ENCODE results near the gene PPP2R2C. TPM values are rescaled to one million over a fixed set of nuclear protein-coding genes. Genes with fewer than 3 reads are reported as not detected.

The PPP2R2C gene
- total RNA-seq, 1 donor from 2014 or later = 2.2 TPM

DNA sequence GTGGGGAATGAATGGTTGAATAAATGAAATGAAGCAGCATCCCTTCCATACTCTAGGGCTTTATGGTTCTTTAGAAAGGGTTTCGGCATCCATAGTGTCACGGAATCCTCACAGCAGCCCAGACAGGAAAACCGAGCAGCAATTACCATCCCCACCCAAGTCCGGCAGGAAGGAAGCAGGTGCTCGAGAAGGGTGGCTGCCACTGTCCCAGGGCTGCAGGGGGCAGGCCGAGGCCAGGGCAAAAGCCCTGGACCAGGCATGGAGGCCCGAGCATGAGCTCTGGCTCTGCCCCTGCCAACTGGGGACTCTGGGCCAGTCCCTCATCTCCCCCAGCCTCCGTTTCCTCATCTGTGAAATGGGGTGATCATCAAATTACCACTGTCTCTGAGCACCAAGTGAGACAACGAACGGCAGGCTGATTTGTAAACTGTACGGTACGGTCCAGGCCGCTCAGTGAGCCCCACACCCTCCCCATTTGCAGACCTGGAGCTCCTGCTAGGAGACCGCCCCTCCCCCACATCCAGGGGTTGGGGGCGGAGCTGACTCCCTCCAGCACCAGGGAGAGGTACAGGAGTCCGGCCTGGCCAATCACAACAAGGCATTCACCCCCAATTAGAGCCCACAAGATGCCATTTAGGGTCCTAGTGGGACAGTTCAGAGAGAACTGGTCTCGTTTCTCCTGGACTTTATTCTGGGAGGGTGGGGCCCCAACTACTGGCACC, 102.3 kb downstream of the PPP2R2C start:
- Histone ChIP-seq H3K4me1 (no peaks in the 10 kb centered on the region), H3K9me3 (no peaks in the 10 kb centered on the region), H3K4me3 (no peak overlapping the region), H3K27ac (no peak overlapping the region), H3K27me3 (no peaks in the 10 kb centered on the region), H3K36me3 (no peaks in the 10 kb centered on the region)
- no peak for DNase-seq (ENCODE audit: low spot score in 2 of 2)
- TF ChIP-seq, protein P1, sequence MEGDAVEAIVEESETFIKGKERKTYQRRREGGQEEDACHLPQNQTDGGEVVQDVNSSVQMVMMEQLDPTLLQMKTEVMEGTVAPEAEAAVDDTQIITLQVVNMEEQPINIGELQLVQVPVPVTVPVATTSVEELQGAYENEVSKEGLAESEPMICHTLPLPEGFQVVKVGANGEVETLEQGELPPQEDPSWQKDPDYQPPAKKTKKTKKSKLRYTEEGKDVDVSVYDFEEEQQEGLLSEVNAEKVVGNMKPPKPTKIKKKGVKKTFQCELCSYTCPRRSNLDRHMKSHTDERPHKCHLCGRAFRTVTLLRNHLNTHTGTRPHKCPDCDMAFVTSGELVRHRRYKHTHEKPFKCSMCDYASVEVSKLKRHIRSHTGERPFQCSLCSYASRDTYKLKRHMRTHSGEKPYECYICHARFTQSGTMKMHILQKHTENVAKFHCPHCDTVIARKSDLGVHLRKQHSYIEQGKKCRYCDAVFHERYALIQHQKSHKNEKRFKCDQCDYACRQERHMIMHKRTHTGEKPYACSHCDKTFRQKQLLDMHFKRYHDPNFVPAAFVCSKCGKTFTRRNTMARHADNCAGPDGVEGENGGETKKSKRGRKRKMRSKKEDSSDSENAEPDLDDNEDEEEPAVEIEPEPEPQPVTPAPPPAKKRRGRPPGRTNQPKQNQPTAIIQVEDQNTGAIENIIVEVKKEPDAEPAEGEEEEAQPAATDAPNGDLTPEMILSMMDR (IDR thresholded peaks at IDR 0.05) = no peak
- intact Hi-C loops (cut with DNase I) = no loop called here

DNA sequence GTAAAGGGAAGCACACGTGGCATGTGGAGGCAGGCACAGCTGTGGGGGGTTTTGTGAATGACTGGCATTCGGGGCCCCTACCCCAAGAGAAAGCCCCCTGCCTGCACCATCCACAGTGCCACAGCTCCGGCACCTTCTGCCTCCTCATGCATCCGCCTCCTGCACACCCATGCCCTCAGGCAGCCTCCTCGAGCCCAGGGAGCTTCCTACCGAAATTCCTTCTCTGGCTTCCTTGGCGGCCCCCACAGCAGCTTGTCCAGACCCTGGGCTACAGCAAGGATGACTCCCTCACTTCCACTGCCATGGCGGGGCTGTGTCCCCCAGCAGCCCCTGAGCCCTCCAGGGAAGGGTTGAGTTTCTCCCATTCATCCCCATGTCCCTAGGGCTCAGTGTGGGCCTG, 102.9 kb downstream of the PPP2R2C start:
- H3K9me3 ChIP-seq = no peaks in the 10 kb centered on the region
- TF ChIP-seq, protein P1 (IDR thresholded peaks at IDR 0.05) = no peak
- DNase-seq (ENCODE audit: low spot score in 2 of 2) = no peak
- H3K4me1 ChIP-seq = no peaks in the 10 kb centered on the region
- H3K27me3 ChIP-seq = no peaks in the 10 kb centered on the region
- H3K27ac ChIP-seq = no peak overlapping the region
- intact Hi-C loops (cut with DNase I) = no loop called here
- no peaks in the 10 kb centered on the region for H3K36me3 ChIP-seq
- H3K4me3 ChIP-seq = no peak overlapping the region

DNA sequence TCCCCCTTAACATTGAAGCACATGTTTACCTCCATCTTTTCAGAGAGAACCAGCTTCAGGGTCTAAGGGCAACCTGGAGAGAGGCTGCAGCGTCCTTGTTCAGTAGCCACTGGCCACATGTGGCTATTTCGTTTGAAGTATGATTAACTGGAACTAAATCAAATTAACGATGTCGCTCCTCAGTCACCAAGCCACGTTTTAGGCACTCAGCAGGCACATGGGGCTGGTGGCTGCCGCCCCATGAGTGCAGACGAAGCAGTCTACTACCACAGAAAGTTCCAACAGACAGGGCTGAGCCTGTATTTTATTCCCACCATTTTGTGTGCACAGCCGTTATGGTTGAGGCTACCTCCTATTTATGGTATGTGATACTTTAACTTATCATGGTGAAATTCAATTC, 103.4 kb downstream of the PPP2R2C start:
- Histone ChIP-seq H3K4me3 (no peak overlapping the region), H3K4me1 (no peaks in the 10 kb centered on the region), H3K9me3 (no peaks in the 10 kb centered on the region), H3K27ac (no peak overlapping the region), H3K27me3 (no peaks in the 10 kb centered on the region), H3K36me3 (no peaks in the 10 kb centered on the region)
- intact Hi-C loops (cut with DNase I) = no loop called here
- DNase-seq (ENCODE audit: low spot score in 2 of 2) = no peak
- TF ChIP-seq, protein P1 (IDR thresholded peaks at IDR 0.05) = no peak

DNA sequence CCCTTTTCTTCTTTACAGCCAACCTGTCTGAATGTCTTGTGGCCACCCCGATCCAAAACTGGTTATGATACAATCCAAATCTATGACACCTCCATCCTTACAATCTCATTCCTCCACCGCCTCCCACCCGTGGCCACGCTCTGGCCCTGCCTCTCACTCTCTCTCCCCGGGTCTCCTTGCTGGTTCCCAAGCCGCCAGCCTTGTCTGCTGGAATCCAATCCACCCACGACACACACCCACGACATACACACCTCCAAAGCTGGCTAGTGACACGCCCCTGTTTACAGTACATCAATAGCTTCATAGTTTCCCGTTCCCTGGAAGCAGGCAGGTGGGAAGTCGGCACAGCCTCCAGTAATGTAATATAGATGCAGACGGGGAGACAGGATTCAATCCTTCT, 103.8 kb downstream of the PPP2R2C start:
- H3K4me3 ChIP-seq = no peak overlapping the region
- H3K9me3 ChIP-seq = no peaks in the 10 kb centered on the region
- H3K36me3 ChIP-seq = no peaks in the 10 kb centered on the region
- no peaks in the 10 kb centered on the region for H3K27me3 ChIP-seq
- TF ChIP-seq, protein P1 (IDR thresholded peaks at IDR 0.05) = no peak
- no peak overlapping the region for H3K27ac ChIP-seq
- intact Hi-C loops (cut with DNase I) = no loop called here
- no peak for DNase-seq (ENCODE audit: low spot score in 2 of 2)
- H3K4me1 ChIP-seq = no peaks in the 10 kb centered on the region

DNA sequence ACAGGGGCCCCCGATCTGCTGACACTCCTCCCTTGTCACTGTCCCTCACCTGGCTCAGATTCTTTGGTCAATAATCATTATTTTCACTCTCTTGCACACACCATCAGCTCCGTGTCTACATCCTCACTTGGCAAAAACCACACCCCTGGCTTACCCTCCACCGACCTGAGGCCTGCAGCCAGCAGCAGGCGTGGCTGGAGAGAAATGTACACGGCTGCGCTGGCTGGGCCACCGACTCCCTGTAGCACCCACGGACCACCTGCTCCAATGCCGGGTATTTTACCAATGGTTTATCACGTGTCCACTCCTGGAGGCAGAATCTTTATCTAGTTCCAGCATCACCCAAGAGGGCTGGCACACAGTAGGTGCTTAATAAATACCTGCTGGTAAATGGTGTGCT, 104.3 kb downstream of the PPP2R2C start:
- Histone ChIP-seq H3K27me3 (no peaks in the 10 kb centered on the region), H3K4me3 (no peak overlapping the region), H3K36me3 (no peaks in the 10 kb centered on the region), H3K9me3 (no peaks in the 10 kb centered on the region), H3K27ac (no peak overlapping the region), H3K4me1 (no peaks in the 10 kb centered on the region)
- intact Hi-C loops (cut with DNase I) = no loop called here
- DNase-seq (ENCODE audit: low spot score in 2 of 2) = no peak
- TF ChIP-seq, protein P1 (IDR thresholded peaks at IDR 0.05) = no peak

All from ascending aorta (tissue), 2 donors.